Endothelial cell (in vitro differentiated cells): Measurements from ENCODE around the gene ZG16B. TPM values are rescaled to one million over a fixed set of nuclear protein-coding genes. Genes with fewer than 3 reads are reported as not detected.
A peak's percentile ranks its signal among the peaks of the same experiment; 100 is the strongest.

ENCODE experiments used
- DNase-seq: peaks from one replicate; pipeline ENCODE4 v3.0.0; 2021; ENCODE audit warnings: low spot score
- H3K27ac Mint-ChIP-seq: one replicate; pipeline ENCODE4 v1.8.0; 2021; ENCODE audit warnings: mixed read lengths, inconsistent platforms; ENCODE audit not compliant: unreplicated experiment
- H3K27me3 Mint-ChIP-seq: one replicate; pipeline ENCODE4 v1.8.0; 2021; ENCODE audit warnings: mild to moderate bottlenecking, moderate library complexity, mixed read lengths, inconsistent platforms; ENCODE audit not compliant: unreplicated experiment
- H3K36me3 Mint-ChIP-seq: one replicate; pipeline ENCODE4 v1.8.0; 2021; ENCODE audit warnings: mild to moderate bottlenecking, low read depth, mixed read lengths, inconsistent platforms; ENCODE audit not compliant: unreplicated experiment
- H3K4me1 Mint-ChIP-seq: one replicate; pipeline ENCODE4 v1.8.0; 2021; ENCODE audit warnings: mild to moderate bottlenecking, mixed read lengths, inconsistent platforms; ENCODE audit not compliant: unreplicated experiment
- H3K4me3 Mint-ChIP-seq: one replicate; pipeline ENCODE4 v1.8.0; 2021; ENCODE audit warnings: mild to moderate bottlenecking, mixed read lengths, inconsistent platforms; ENCODE audit not compliant: unreplicated experiment
- H3K9me3 Mint-ChIP-seq: one replicate; pipeline ENCODE4 v1.8.0; 2021; ENCODE audit warnings: mixed read lengths, inconsistent platforms; ENCODE audit not compliant: unreplicated experiment
- CTCF ChIP-seq: fragments of 200-600 bp; sonication (generic); IDR thresholded peaks from one replicate; pipeline ENCODE4 v1.5.0; 2021; ENCODE audit warnings: antibody characterized with exemption; ENCODE audit not compliant: unreplicated experiment
- total RNA-seq: library from RNA; stranded (reverse); fragmentation: NEBNext Ultra II Directional; extraction: Animal tissue kit (Norgen Biotek cat#: 25700); gene quantifications from one replicate; pipeline ENCODE4 v1.2.1, GENCODE V29; 2021; ENCODE audit not compliant: unreplicated experiment

Gene ZG16B
- total RNA-seq, 1 donor from 2014 or later, result 1.3 TPM

- Mint-ChIP-seq H3K27me3 (peaks cover 8% of the 10 kb centered on the region), H3K36me3 (peaks cover 9% of the 10 kb centered on the region), H3K9me3 (peaks cover 8% of the 10 kb centered on the region), H3K4me3 (peak within 1 kb of the TSS; percentile 40), H3K4me1 (peaks cover 2% of the 10 kb centered on the region), H3K27ac (no peak within 1 kb of the TSS)
- TF ChIP-seq CTCF, result no peak
- no peak for DNase-seq
These were observed 27.5 kb downstream of the ZG16B start, which contains the start of gene PRSS22 for GRCh38 chr16:2857451-2858244. PRSS22 (minus strand) TSS chr16:2858170; CDS start chr16:2858104, 66 bp downstream.

GRCh38 chr16:2858245-2859025, 28.3 kb downstream of the ZG16B start:
- TF ChIP-seq CTCF, result no peak
- Mint-ChIP-seq H3K4me3 (no peak overlapping the region), H3K27ac (no peak overlapping the region), H3K9me3 (peaks cover 8% of the 10 kb centered on the region), H3K27me3 (peaks cover 8% of the 10 kb centered on the region), H3K4me1 (peaks cover 2% of the 10 kb centered on the region), H3K36me3 (peaks cover 9% of the 10 kb centered on the region)
- DNase-seq, result no peak

GRCh38 chr16:2859686-2860265, 29.7 kb downstream of the ZG16B start:
- peaks cover 8% of the 10 kb centered on the region for H3K27me3 Mint-ChIP-seq

GRCh38 chr16:2860826-2861567, 30.9 kb downstream of the ZG16B start:
- DNase-seq, result no peak
- H3K4me1 Mint-ChIP-seq, result peaks cover 10% of the 10 kb centered on the region
- H3K27ac Mint-ChIP-seq, result no peak overlapping the region
- H3K9me3 Mint-ChIP-seq, result no peaks in the 10 kb centered on the region
- TF ChIP-seq CTCF, result no peak
- H3K27me3 Mint-ChIP-seq, result peaks cover 8% of the 10 kb centered on the region
- H3K36me3 Mint-ChIP-seq, result no peaks in the 10 kb centered on the region
- H3K4me3 Mint-ChIP-seq, result no peak overlapping the region

More at GRCh38 chr16:2859686-2860265, 29.7 kb downstream of the ZG16B start:
- H3K9me3 Mint-ChIP-seq, result no peaks in the 10 kb centered on the region
- no peak for DNase-seq
- no peak overlapping the region for H3K27ac Mint-ChIP-seq
- no peaks in the 10 kb centered on the region for H3K36me3 Mint-ChIP-seq
- no peak overlapping the region for H3K4me3 Mint-ChIP-seq
- no peak for TF ChIP-seq CTCF
- peaks cover 2% of the 10 kb centered on the region for H3K4me1 Mint-ChIP-seq
